ENCODE data around the gene GTPBP1. TPM values are rescaled to one million over a fixed set of nuclear protein-coding genes. Genes with fewer than 3 reads are reported as not detected.

Gene GTPBP1
- total RNA-seq, 4 donors from 2014 or later, result 46.0 to 72.0 (median 56.6) TPM

GRCh38 chr22:38724176-38724575 lies 18.4 kb downstream of the GTPBP1 start:
- TF ChIP-seq POLR2A (IDR thresholded peaks at IDR 0.05) (no peak), EP300 (IDR thresholded peaks at IDR 0.05) (no peak)
- TF ChIP-seq, protein P1, sequence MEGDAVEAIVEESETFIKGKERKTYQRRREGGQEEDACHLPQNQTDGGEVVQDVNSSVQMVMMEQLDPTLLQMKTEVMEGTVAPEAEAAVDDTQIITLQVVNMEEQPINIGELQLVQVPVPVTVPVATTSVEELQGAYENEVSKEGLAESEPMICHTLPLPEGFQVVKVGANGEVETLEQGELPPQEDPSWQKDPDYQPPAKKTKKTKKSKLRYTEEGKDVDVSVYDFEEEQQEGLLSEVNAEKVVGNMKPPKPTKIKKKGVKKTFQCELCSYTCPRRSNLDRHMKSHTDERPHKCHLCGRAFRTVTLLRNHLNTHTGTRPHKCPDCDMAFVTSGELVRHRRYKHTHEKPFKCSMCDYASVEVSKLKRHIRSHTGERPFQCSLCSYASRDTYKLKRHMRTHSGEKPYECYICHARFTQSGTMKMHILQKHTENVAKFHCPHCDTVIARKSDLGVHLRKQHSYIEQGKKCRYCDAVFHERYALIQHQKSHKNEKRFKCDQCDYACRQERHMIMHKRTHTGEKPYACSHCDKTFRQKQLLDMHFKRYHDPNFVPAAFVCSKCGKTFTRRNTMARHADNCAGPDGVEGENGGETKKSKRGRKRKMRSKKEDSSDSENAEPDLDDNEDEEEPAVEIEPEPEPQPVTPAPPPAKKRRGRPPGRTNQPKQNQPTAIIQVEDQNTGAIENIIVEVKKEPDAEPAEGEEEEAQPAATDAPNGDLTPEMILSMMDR (IDR thresholded peaks at IDR 0.05), result no peak
- H3K27me3 ChIP-seq, result no peaks in the 10 kb centered on the region
- H3K4me3 ChIP-seq, result no peak overlapping the region
- DNase-seq (ENCODE audit: low spot score in 2 of 2), result no peak
- 97% methylated on average over 7 of the region's 7 CpGs for WGBS, 2 donors
- H3K9me3 ChIP-seq, result no peaks in the 10 kb centered on the region
- no peak overlapping the region for H3K27ac ChIP-seq
- peaks cover 0 to 11% (median 0%) of the 10 kb centered on the region in 4 donors for H3K4me1 ChIP-seq
- peaks cover 18 to 92% (median 60%) of the 10 kb centered on the region in 3 donors for H3K36me3 ChIP-seq

- TF ChIP-seq POLR2A (IDR thresholded peaks at IDR 0.05), result no peak
- TF ChIP-seq, protein P1 (IDR thresholded peaks at IDR 0.05), result peak in 3 of 5 experiments; percentile 9 to 23 (median 23)
- no peaks in the 10 kb centered on the region for H3K9me3 ChIP-seq
- H3K4me1 ChIP-seq, result peaks cover 0 to 10% (median 0%) of the 10 kb centered on the region in 4 donors
- WGBS, 2 donors, result 63 to 75% methylated on average over 3 of the region's 3 CpGs
- H3K36me3 ChIP-seq, result peaks cover 18 to 100% (median 69%) of the 10 kb centered on the region in 3 donors
- no peak for DNase-seq (ENCODE audit: low spot score in 2 of 2)
- no peak overlapping the region for H3K27ac ChIP-seq
- H3K27me3 ChIP-seq, result no peaks in the 10 kb centered on the region
- H3K4me3 ChIP-seq, result no peak overlapping the region
Measured at GRCh38 chr22:38724926-38725571, 19.3 kb downstream of the GTPBP1 start.

DNA sequence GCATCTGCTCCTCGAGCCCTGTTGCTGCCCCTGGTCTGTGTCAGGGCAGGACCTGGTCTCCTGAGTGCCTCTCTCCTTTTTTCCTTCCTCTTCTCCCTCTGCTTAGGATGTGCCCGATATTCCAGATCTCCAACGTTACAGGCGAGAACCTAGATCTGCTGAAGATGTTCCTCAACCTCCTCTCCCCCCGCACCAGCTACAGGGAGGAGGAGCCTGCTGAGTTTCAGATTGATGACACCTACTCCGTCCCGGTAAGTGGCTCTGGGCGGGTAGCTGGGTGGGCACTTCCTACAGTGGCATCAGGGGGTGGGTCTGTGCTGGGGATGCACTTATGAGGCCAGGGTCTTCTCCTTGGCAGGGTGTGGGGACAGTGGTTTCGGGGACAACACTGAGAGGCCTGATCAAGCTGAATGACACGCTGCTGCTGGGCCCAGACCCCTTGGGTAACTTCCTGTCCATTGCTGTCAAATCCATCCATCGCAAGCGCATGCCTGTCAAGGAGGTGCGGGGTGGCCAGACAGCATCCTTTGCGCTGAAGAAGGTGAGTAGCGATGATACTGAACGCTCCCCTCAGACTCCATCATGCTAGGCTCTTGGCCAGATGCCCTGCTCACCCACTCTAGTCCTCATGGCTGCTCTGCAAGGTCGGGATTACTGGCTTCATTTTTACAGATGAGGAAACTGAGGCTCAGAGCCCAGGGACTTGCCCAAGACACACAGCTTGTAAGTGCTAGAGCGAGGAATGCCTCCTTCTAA lies 20.3 kb downstream of the GTPBP1 start:
- 92 to 95% methylated on average over 15 to 18 of the region's 18 CpGs for WGBS, 2 donors

GRCh38 chr22:38727123-38727522 lies 21.4 kb downstream of the GTPBP1 start:
- TF ChIP-seq, protein P1 (IDR thresholded peaks at IDR 0.05), result no peak
- TF ChIP-seq POLR2A (IDR thresholded peaks at IDR 0.05) (no peak), EP300 (IDR thresholded peaks at IDR 0.05) (no peak)
- DNase-seq (ENCODE audit: low spot score in 2 of 2), result no peak
- peaks cover 18 to 100% (median 66%) of the 10 kb centered on the region in 3 donors for H3K36me3 ChIP-seq
- H3K4me3 ChIP-seq, result no peak overlapping the region
- peaks cover 0 to 10% (median 0%) of the 10 kb centered on the region in 4 donors for H3K4me1 ChIP-seq
- H3K27ac ChIP-seq, result no peak overlapping the region
- H3K9me3 ChIP-seq, result no peaks in the 10 kb centered on the region
- 89 to 91% methylated on average over 10 to 12 of the region's 12 CpGs for WGBS, 2 donors
- H3K27me3 ChIP-seq, result no peaks in the 10 kb centered on the region

More for the DNA sequence above, 20.3 kb downstream of the GTPBP1 start:
- Histone ChIP-seq H3K27me3 (no peaks in the 10 kb centered on the region), H3K4me3 (no peak overlapping the region), H3K27ac (no peak overlapping the region), H3K36me3 (peaks cover 18 to 100% (median 72%) of the 10 kb centered on the region in 3 donors), H3K4me1 (peaks cover 0 to 10% (median 0%) of the 10 kb centered on the region in 4 donors), H3K9me3 (no peaks in the 10 kb centered on the region)
- no peak for DNase-seq (ENCODE audit: low spot score in 2 of 2)
- no peak for TF ChIP-seq POLR2A (IDR thresholded peaks at IDR 0.05)

GRCh38 chr22:38727530-38728451 lies 22.0 kb downstream of the GTPBP1 start:
- H3K9me3 ChIP-seq, result no peaks in the 10 kb centered on the region
- WGBS, 2 donors, result 93 to 95% methylated on average over 14 to 15 of the region's 15 CpGs
- DNase-seq (ENCODE audit: low spot score in 2 of 2), result no peak

More at GRCh38 chr22:38727530-38728451, 22.0 kb downstream of the GTPBP1 start:
- TF ChIP-seq, protein P1 (IDR thresholded peaks at IDR 0.05), result no peak
- no peak for TF ChIP-seq POLR2A (IDR thresholded peaks at IDR 0.05)
- TF ChIP-seq EP300 (IDR thresholded peaks at IDR 0.05), result no peak
- Histone ChIP-seq H3K4me1 (peaks cover 0 to 16% (median under 1%) of the 10 kb centered on the region in 4 donors), H3K27ac (no peak overlapping the region), H3K4me3 (no peak overlapping the region), H3K36me3 (peaks cover 18 to 99% (median 60%) of the 10 kb centered on the region in 3 donors), H3K27me3 (no peaks in the 10 kb centered on the region)
